ENCODE data around the gene SLC9A3. TPM values are rescaled to one million over a fixed set of nuclear protein-coding genes. Genes with fewer than 3 reads are reported as not detected.

SLC9A3 gene
- total RNA-seq, 4 donors from 2014 or later = 0.29 to 3.9 (median 2.6) TPM

DNA sequence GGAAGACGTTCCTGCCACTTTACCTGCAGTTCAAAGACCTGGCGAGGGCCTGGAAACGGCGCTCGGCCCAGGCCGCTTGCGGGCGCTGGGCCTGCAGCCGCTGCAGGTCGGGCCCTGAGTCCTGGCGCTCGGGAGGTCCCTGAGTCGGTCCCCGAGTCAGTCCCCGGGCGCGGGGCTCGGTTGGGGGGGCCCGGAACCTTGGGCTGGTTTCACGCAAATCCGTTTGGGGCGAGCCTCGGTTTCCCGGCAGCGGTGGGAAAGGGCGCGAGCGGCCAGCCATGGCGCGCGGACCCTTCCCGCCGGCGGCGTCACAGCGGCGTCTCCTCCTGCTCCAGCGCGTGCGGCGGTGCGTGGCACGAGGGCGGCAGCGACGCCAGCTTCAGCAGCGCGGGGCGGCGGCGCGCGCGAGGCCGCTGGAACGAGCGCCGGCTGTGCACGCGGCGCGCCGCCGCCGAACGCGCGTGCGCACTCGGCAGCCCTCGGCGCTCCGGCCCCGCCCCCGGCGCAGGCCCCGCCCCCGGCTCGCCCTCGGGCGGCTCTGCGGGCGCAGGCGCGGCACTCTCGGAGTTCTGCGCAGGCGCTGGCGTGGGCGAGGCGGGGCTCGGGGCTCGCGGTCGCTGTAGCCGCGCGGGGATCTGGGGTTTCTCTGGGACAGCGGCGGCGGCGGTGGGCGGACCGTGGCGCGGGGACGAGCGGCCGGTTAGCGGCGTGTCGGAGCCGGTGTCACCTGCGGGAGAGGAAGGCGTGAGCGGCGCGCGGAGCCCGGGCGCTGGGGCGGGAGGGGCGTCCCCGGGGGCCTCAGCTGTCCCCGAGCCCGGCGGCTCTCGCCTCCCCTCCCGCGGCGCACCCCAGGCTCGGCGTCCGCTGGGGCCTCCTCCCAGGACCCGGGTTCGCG lies 51.3 kb downstream of the SLC9A3 start:
- intact Hi-C loops (cut with DNase I; ENCODE audit: low total_unique reads) = no loop called here

DNA sequence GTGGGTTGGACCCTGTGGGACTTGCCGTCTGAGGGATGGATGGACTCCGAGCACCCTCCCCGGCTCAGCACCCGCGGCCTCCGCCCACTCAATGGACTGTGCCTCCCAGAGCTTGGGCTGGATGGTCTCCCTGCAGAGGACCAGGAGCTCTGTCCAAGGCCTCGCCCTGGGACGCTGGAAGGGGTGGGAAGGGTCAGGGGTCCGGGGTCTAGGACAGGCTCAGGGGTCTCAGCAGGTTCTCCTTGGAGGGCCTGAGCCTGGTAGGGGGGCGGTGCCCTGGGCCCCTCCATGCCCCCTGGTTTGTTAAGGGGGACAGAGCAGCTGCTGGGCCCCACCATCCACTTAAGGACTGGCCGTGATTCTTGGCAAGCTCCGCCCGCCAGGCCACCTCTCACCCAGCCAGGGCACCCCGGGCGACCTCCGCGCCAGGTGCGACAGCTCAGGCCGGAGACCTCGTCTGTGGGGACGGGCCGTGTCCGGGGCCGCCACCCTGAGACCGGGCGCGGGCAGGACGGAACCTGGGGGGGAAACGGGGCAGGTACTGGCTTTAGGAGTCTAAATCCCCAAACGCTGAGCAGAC lies 52.1 kb downstream of the SLC9A3 start:
- H3K36me3 ChIP-seq = no peaks in the 10 kb centered on the region
- peak overlapping the region; percentile 65 to 68 for H3K4me3 ChIP-seq
- no peak for TF ChIP-seq POLR2A (IDR thresholded peaks at IDR 0.05)
- TF ChIP-seq, protein P1, sequence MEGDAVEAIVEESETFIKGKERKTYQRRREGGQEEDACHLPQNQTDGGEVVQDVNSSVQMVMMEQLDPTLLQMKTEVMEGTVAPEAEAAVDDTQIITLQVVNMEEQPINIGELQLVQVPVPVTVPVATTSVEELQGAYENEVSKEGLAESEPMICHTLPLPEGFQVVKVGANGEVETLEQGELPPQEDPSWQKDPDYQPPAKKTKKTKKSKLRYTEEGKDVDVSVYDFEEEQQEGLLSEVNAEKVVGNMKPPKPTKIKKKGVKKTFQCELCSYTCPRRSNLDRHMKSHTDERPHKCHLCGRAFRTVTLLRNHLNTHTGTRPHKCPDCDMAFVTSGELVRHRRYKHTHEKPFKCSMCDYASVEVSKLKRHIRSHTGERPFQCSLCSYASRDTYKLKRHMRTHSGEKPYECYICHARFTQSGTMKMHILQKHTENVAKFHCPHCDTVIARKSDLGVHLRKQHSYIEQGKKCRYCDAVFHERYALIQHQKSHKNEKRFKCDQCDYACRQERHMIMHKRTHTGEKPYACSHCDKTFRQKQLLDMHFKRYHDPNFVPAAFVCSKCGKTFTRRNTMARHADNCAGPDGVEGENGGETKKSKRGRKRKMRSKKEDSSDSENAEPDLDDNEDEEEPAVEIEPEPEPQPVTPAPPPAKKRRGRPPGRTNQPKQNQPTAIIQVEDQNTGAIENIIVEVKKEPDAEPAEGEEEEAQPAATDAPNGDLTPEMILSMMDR (IDR thresholded peaks at IDR 0.05) = no peak
- intact Hi-C loops (cut with DNase I; ENCODE audit: low total_unique reads) = no loop called here
- H3K9me3 ChIP-seq = no peaks in the 10 kb centered on the region
- peak overlapping the region; percentile 63 to 76 for H3K27ac ChIP-seq
- peaks cover 0 to 8% of the 10 kb centered on the region in 2 donors for H3K27me3 ChIP-seq
- DNase-seq = peak in 1 of 2 donors; percentile 47
- peaks cover 0 to 17% of the 10 kb centered on the region in 2 donors for H3K4me1 ChIP-seq

More for the DNA sequence above, 51.3 kb downstream of the SLC9A3 start:
- peak; percentile 76 to 91 for DNase-seq
- peak overlapping the region; percentile 63 to 87 for H3K27ac ChIP-seq
- peak overlapping the region; percentile 68 to 88 for H3K4me3 ChIP-seq
- TF ChIP-seq, protein P1 (IDR thresholded peaks at IDR 0.05) = no peak
- TF ChIP-seq POLR2A (IDR thresholded peaks at IDR 0.05) = peak; percentile 11 to 85
- peaks cover 0 to 17% of the 10 kb centered on the region in 2 donors for H3K4me1 ChIP-seq
- no peaks in the 10 kb centered on the region for H3K36me3 ChIP-seq
- H3K27me3 ChIP-seq = peaks cover 0 to 14% of the 10 kb centered on the region in 2 donors
- H3K9me3 ChIP-seq = no peaks in the 10 kb centered on the region

DNA sequence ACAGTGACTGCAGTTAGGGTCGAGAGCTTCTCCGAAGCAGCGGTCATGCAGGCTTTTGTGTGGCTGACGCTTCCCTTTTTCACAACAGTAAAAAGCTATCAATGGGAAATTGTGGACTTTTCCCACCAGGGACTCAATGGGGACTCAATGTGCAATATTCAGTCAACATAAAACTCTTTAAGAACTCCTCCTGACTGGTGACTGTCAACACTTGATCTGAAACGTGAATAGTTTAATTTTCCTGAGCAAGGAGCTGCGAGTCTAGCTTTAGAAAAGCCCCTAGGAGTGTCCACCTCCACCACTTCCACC lies 52.5 kb downstream of the SLC9A3 start:
- peaks cover 0 to 17% of the 10 kb centered on the region in 2 donors for H3K4me1 ChIP-seq
- TF ChIP-seq, protein P1 (IDR thresholded peaks at IDR 0.05) = no peak
- no peak for TF ChIP-seq POLR2A (IDR thresholded peaks at IDR 0.05)
- intact Hi-C loops (cut with DNase I; ENCODE audit: low total_unique reads) = no loop called here
- no peaks in the 10 kb centered on the region for H3K36me3 ChIP-seq
- H3K27ac ChIP-seq = peak overlapping the region; percentile 63 to 76
- H3K27me3 ChIP-seq = peaks cover 0 to 6% of the 10 kb centered on the region in 2 donors
- DNase-seq = no peak
- H3K9me3 ChIP-seq = no peaks in the 10 kb centered on the region
- H3K4me3 ChIP-seq = peak overlapping the region; percentile 65 to 68

DNA sequence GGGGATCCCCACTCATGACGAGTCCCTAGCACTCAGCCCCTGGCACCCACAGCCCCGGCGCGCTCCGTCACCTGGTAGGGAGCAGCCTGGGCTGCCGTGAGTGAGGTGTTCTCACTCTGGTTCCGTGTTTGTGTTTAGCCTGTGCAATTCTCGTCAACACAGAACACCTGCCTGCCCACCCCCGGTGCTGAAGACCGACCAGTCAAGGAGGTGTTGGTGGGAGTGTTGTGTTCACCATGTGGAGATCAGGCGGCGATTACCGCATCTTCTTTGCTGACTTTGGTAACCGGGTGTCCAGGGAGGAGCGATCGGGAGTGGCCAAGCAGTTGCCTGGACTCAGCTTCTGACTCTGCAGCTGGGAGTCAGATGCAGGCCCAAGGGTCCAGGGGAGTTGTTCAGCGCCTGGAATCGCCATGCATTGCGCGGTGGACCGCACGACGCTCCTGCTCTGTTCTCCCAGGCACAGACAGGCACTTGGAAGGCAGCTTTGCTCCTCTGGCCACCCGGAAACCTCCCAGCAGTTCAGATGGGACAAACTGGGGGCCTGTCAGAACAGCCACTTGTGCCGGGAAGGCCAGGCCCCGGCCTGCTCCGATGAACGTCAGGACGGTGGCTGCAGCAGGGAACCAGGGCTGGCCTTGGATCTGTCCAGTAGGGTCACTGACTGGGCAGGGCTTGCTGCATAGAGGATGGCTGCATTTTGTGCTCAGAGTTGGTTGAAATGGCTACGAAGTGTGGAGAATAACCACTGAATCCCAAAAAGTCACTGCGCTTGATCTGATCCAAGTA lies 53.1 kb downstream of the SLC9A3 start:
- H3K27me3 ChIP-seq = peaks cover 0 to under 1% of the 10 kb centered on the region in 2 donors
- no peaks in the 10 kb centered on the region for H3K9me3 ChIP-seq
- H3K4me1 ChIP-seq = peaks cover 0 to 17% of the 10 kb centered on the region in 2 donors
- H3K4me3 ChIP-seq = no peak overlapping the region
- TF ChIP-seq, protein P1 (IDR thresholded peaks at IDR 0.05) = no peak
- no peak for TF ChIP-seq POLR2A (IDR thresholded peaks at IDR 0.05)
- H3K27ac ChIP-seq = no peak overlapping the region
- H3K36me3 ChIP-seq = no peaks in the 10 kb centered on the region
- intact Hi-C loops (cut with DNase I; ENCODE audit: low total_unique reads) = no loop called here
- no peak for DNase-seq

Measured in uterus (tissue), 4 donors.